ENCODE measurements around the gene MTSS2.

DNA sequence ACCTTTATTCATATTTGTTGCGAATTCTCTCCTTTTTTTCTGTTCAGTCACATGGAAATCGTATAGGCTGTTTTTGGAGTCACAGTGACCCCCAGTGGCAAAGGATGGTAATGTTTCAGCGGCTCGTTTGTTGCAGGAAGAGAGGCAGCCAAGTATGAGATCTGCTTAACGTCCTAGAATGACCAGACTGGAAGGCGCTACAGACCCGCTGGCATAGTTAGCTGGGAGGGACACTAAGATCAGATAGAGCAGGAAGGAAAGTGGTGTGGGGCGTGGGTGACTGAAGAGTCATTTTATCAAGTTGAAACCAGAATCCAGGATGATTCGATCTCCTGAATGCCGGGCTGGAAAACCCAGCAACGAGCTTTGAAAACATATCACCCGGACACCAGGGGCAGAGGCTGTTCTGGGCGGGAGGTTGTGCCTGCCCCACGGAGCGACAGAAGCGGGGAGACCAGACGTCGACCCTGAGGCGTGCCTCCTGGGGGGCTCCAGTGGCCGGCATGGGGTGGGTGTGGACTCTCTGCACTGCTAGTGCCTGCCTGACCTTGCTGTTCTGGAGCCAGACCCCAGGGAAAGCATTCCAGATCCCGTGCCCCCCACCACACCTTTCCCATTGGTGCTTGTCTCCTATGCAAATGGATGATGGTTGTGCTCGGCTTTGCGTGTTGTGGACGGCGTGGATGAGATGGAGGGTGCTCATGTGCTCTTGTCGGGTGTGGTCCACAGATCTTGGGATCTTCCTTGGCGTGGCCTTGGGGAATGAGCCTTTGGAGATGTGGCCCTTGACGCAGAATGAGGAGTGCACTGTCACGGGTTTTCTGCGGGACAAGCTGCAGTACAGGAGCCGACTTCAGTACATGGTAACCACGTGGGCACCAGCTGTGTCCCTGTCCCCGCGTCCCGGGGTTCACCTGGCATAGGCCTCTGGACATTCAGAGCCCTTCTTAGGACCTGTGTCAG, 31.8 kb downstream of the MTSS2 start:
- TF ChIP-seq, protein P1, sequence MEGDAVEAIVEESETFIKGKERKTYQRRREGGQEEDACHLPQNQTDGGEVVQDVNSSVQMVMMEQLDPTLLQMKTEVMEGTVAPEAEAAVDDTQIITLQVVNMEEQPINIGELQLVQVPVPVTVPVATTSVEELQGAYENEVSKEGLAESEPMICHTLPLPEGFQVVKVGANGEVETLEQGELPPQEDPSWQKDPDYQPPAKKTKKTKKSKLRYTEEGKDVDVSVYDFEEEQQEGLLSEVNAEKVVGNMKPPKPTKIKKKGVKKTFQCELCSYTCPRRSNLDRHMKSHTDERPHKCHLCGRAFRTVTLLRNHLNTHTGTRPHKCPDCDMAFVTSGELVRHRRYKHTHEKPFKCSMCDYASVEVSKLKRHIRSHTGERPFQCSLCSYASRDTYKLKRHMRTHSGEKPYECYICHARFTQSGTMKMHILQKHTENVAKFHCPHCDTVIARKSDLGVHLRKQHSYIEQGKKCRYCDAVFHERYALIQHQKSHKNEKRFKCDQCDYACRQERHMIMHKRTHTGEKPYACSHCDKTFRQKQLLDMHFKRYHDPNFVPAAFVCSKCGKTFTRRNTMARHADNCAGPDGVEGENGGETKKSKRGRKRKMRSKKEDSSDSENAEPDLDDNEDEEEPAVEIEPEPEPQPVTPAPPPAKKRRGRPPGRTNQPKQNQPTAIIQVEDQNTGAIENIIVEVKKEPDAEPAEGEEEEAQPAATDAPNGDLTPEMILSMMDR (IDR thresholded peaks at IDR 0.05; ENCODE audit: poor library complexity, severe bottlenecking): peak; percentile 96
- TF ChIP-seq POLR2AphosphoS5 (IDR thresholded peaks at IDR 0.05): no peak
- no peak for TF ChIP-seq TAF1 (IDR thresholded peaks at IDR 0.05; ENCODE audit: low read depth)
- no peak for TF ChIP-seq EZH2 (IDR thresholded peaks at IDR 0.05; ENCODE audit: borderline replicate concordance, insufficient read depth, low read length, poor library complexity, severe bottlenecking)
- no peak for TF ChIP-seq EP300 (conservative IDR thresholded peaks at IDR 0.05; ENCODE audit: poor library complexity, severe bottlenecking)
- no peak for TF ChIP-seq MXI1 (conservative IDR thresholded peaks at IDR 0.05; ENCODE audit: poor library complexity, severe bottlenecking)
- peak; percentile 96 for TF ChIP-seq RAD21 (conservative IDR thresholded peaks at IDR 0.05)
- TF ChIP-seq SMC3 (conservative IDR thresholded peaks at IDR 0.05; ENCODE audit: poor library complexity): peak; percentile 88
